ENCODE data around the gene ALDH1L2. TPM values are rescaled to one million over a fixed set of nuclear protein-coding genes. Genes with fewer than 3 reads are reported as not detected.

Gene ALDH1L2
- total RNA-seq, 1 donor from 2014 or later, result 69.2 TPM

GRCh38 chr12:105047308-105047707 lies 37.0 kb downstream of the ALDH1L2 start:
- Histone ChIP-seq H3K4me1 (ENCODE audit: insufficient read depth, low read length) (no peaks in the 10 kb centered on the region), H3K9ac (ENCODE audit: low read length) (no peak overlapping the region), H3K79me2 (ENCODE audit: insufficient read depth, low read length) (no peaks in the 10 kb centered on the region), H2AFZ (ENCODE audit: low read depth, low read length) (no peak overlapping the region), H3K9me3 (ENCODE audit: insufficient read depth, low read depth, low read length) (no peaks in the 10 kb centered on the region), H3K4me2 (ENCODE audit: low read length) (no peak overlapping the region), H3K27me3 (ENCODE audit: insufficient read depth, low read length) (no peaks in the 10 kb centered on the region), H4K20me1 (ENCODE audit: insufficient read depth, low read length) (no peaks in the 10 kb centered on the region), H3K4me3 (ENCODE audit: insufficient read depth, low read depth, low read length) (no peak overlapping the region), H3K36me3 (ENCODE audit: insufficient read depth, low read length) (peaks cover 20% of the 10 kb centered on the region), H3K27ac (ENCODE audit: low read depth, low read length) (no peak overlapping the region)
- DNase-seq (ENCODE audit: low read depth), result no peak
- FAIRE-seq, result no peak
- Mint-ChIP-seq H3K9me3 (ENCODE audit: unreplicated experiment) (no peaks in the 10 kb centered on the region), H3K27me3 (ENCODE audit: low read depth, unreplicated experiment) (no peaks in the 10 kb centered on the region), H3K27ac (ENCODE audit: unreplicated experiment) (no peak overlapping the region), H3K4me3 (ENCODE audit: unreplicated experiment) (no peak overlapping the region), H3K4me1 (ENCODE audit: low read depth, unreplicated experiment) (no peaks in the 10 kb centered on the region), H3K36me3 (ENCODE audit: low read depth, unreplicated experiment) (peaks cover 47% of the 10 kb centered on the region)
- TF ChIP-seq EZH2 (IDR thresholded peaks at IDR 0.05; ENCODE audit: insufficient read depth, low read length) (no peak), CTCF (IDR thresholded peaks at IDR 0.05; ENCODE audit: insufficient read depth, low read depth, low read length) (no peak)

- Mint-ChIP-seq H3K27ac (ENCODE audit: unreplicated experiment) (no peak overlapping the region), H3K36me3 (ENCODE audit: low read depth, unreplicated experiment) (peaks cover 21% of the 10 kb centered on the region), H3K4me1 (ENCODE audit: low read depth, unreplicated experiment) (peaks cover 5% of the 10 kb centered on the region), H3K27me3 (ENCODE audit: low read depth, unreplicated experiment) (no peaks in the 10 kb centered on the region), H3K9me3 (ENCODE audit: unreplicated experiment) (no peaks in the 10 kb centered on the region), H3K4me3 (ENCODE audit: unreplicated experiment) (no peak overlapping the region)
- no peaks in the 10 kb centered on the region for H3K79me2 ChIP-seq (ENCODE audit: insufficient read depth, low read length)
- FAIRE-seq (no peak), DNase-seq (ENCODE audit: low read depth) (peak; percentile 68)
- no peaks in the 10 kb centered on the region for H4K20me1 ChIP-seq (ENCODE audit: insufficient read depth, low read length)
- peaks cover 9% of the 10 kb centered on the region for H3K36me3 ChIP-seq (ENCODE audit: insufficient read depth, low read length)
- H2AFZ ChIP-seq (ENCODE audit: low read depth, low read length), result no peak overlapping the region
- no peak overlapping the region for H3K4me3 ChIP-seq (ENCODE audit: insufficient read depth, low read depth, low read length)
- H3K27me3 ChIP-seq (ENCODE audit: insufficient read depth, low read length), result no peaks in the 10 kb centered on the region
- TF ChIP-seq EZH2 (IDR thresholded peaks at IDR 0.05; ENCODE audit: insufficient read depth, low read length) (no peak), CTCF (IDR thresholded peaks at IDR 0.05; ENCODE audit: insufficient read depth, low read depth, low read length) (no peak)
- no peaks in the 10 kb centered on the region for H3K9me3 ChIP-seq (ENCODE audit: insufficient read depth, low read depth, low read length)
- no peak overlapping the region for H3K27ac ChIP-seq (ENCODE audit: low read depth, low read length)
- no peak overlapping the region for H3K4me2 ChIP-seq (ENCODE audit: low read length)
- H3K4me1 ChIP-seq (ENCODE audit: insufficient read depth, low read length), result no peaks in the 10 kb centered on the region
- H3K9ac ChIP-seq (ENCODE audit: low read length), result no peak overlapping the region
Observed at GRCh38 chr12:105041186-105041585, 43.1 kb downstream of the ALDH1L2 start.

GRCh38 chr12:105040476-105040875 lies 43.8 kb downstream of the ALDH1L2 start:
- no peak overlapping the region for H3K4me2 ChIP-seq (ENCODE audit: low read length)
- peaks cover 9% of the 10 kb centered on the region for H3K36me3 ChIP-seq (ENCODE audit: insufficient read depth, low read length)
- no peaks in the 10 kb centered on the region for H3K4me1 ChIP-seq (ENCODE audit: insufficient read depth, low read length)
- no peak overlapping the region for H3K4me3 Mint-ChIP-seq (ENCODE audit: unreplicated experiment)
- H3K9ac ChIP-seq (ENCODE audit: low read length), result no peak overlapping the region
- no peaks in the 10 kb centered on the region for H3K9me3 ChIP-seq (ENCODE audit: insufficient read depth, low read depth, low read length)
- no peak for TF ChIP-seq EZH2 (IDR thresholded peaks at IDR 0.05; ENCODE audit: insufficient read depth, low read length)
- TF ChIP-seq CTCF (IDR thresholded peaks at IDR 0.05; ENCODE audit: insufficient read depth, low read depth, low read length), result no peak
- no peaks in the 10 kb centered on the region for H3K27me3 Mint-ChIP-seq (ENCODE audit: low read depth, unreplicated experiment)
- H3K27ac ChIP-seq (ENCODE audit: low read depth, low read length), result no peak overlapping the region
- no peak overlapping the region for H3K4me3 ChIP-seq (ENCODE audit: insufficient read depth, low read depth, low read length)
- no peaks in the 10 kb centered on the region for H4K20me1 ChIP-seq (ENCODE audit: insufficient read depth, low read length)
- H3K27ac Mint-ChIP-seq (ENCODE audit: unreplicated experiment), result no peak overlapping the region
- H3K27me3 ChIP-seq (ENCODE audit: insufficient read depth, low read length), result no peaks in the 10 kb centered on the region
- H3K9me3 Mint-ChIP-seq (ENCODE audit: unreplicated experiment), result no peaks in the 10 kb centered on the region
- H3K79me2 ChIP-seq (ENCODE audit: insufficient read depth, low read length), result no peaks in the 10 kb centered on the region
- FAIRE-seq (no peak), DNase-seq (ENCODE audit: low read depth) (no peak)
- no peak overlapping the region for H2AFZ ChIP-seq (ENCODE audit: low read depth, low read length)
- H3K4me1 Mint-ChIP-seq (ENCODE audit: low read depth, unreplicated experiment), result peaks cover 5% of the 10 kb centered on the region
- peaks cover 22% of the 10 kb centered on the region for H3K36me3 Mint-ChIP-seq (ENCODE audit: low read depth, unreplicated experiment)

Measured in astrocyte (in vitro differentiated cells and primary cell).